Measurements from ENCODE around the gene KLHDC1.
"Not testable (repeated sequence)": the region's sequence is repeated elsewhere in the genome, so short reads cannot be mapped to it uniquely, and the experiment has no call there.

Gene KLHDC1

GRCh38 chr14:49693735-49694124 lies 810 bp downstream of the KLHDC1 start:
- ATAC-seq; DNase-seq (ENCODE audit: low spot score in 2 of 2); H3K36me3 Mint-ChIP-seq; H3K9me3 Mint-ChIP-seq: not testable (repeated sequence)
- H3K4me1 Mint-ChIP-seq, result peaks cover 26% of the 10 kb centered on the region
- peak overlapping the region; percentile 62 for H3K4me3 Mint-ChIP-seq
- peak overlapping the region; percentile 29 for H3K27ac Mint-ChIP-seq

GRCh38 chr14:49702725-49703124 lies 9.8 kb downstream of the KLHDC1 start:
- Mint-ChIP-seq H3K4me1 (peaks cover 6% of the 10 kb centered on the region), H3K36me3 (peaks cover 5% of the 10 kb centered on the region), H3K27ac (no peak overlapping the region), H3K9me3 (no peaks in the 10 kb centered on the region), H3K4me3 (no peak overlapping the region)
- no peak for ATAC-seq
- no peak for DNase-seq (ENCODE audit: low spot score in 2 of 2)

DNA sequence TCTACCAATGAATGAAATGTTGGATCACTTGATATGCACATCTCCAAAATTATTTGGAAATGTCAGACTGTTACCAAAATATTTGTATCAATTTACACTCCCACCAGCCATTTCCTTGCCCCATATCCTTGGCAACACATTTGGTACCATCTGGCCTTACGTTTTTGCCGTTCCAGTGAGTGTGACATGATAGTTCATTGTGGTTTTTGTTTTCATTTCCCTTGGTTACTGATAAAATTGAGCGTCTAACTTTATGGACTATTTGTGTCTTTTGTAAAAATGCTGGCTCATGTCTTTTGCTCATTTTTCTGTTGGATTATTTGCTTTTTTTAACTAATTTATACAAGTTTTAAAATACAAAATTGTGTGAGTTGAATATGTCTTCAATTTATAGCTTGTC lies 11.0 kb downstream of the KLHDC1 start:
- Mint-ChIP-seq H3K4me3 (no peak overlapping the region), H3K9me3 (no peaks in the 10 kb centered on the region), H3K36me3 (peaks cover 5% of the 10 kb centered on the region), H3K27ac (no peak overlapping the region), H3K4me1 (peaks cover 6% of the 10 kb centered on the region)
- DNase-seq (ENCODE audit: low spot score in 2 of 2), result no peak
- no peak for ATAC-seq

- DNase-seq (ENCODE audit: low spot score in 2 of 2); H3K4me1 Mint-ChIP-seq; H3K27ac Mint-ChIP-seq; H3K9me3 Mint-ChIP-seq; H3K36me3 Mint-ChIP-seq; H3K4me3 Mint-ChIP-seq; ATAC-seq: not testable (repeated sequence)
These were observed 11.6 kb downstream of the KLHDC1 start for GRCh38 chr14:49704471-49704870.

DNA sequence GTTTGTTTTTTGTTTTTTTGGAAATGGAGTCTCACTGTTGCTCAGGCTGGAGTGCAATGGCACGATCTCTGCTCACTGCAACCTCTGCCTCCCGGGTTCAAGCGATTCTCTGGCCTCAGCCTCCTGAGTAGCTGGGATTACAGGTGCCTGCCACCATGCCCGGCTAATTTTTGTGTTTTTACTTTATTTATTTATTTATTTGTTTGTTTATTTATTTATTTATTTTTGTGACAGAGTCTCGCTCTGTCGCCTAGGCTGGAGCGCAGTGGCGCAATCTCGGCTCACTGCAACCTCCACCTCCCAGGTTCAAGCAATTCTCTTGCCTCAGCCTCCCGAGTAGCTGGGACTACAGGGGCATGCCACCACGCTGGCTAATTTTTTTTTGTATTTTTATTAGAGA lies 18.1 kb downstream of the KLHDC1 start:
- not testable (repeated sequence) for ATAC-seq; DNase-seq (ENCODE audit: low spot score in 2 of 2); H3K9me3 Mint-ChIP-seq; H3K4me3 Mint-ChIP-seq; H3K27ac Mint-ChIP-seq; H3K4me1 Mint-ChIP-seq
- peaks cover 29% of the 10 kb centered on the region for H3K36me3 Mint-ChIP-seq

DNA sequence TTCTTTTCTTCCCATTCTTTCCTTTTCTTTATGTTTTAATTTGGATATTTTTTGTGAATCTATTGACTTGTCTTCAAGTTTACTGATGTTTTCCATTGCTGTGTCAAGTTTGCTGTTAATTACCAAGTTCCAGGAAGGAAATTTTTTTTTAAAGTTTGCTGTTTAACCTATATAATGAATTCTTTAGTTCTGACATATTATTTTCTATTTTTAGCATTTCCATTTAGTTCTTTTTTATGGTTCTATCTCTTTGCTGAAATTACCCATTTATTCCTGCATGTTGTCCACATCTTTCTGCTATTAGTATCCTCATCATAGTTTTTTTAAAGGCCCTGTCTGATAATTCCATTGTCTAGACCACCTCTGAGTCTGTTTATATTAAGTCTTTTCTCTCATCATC lies 27.8 kb downstream of the KLHDC1 start:
- Mint-ChIP-seq H3K4me3 (no peak overlapping the region), H3K36me3 (peaks cover 24% of the 10 kb centered on the region), H3K9me3 (peaks cover 5% of the 10 kb centered on the region), H3K4me1 (no peaks in the 10 kb centered on the region), H3K27ac (no peak overlapping the region)
- DNase-seq (ENCODE audit: low spot score in 2 of 2) (no peak), ATAC-seq (no peak)

DNA sequence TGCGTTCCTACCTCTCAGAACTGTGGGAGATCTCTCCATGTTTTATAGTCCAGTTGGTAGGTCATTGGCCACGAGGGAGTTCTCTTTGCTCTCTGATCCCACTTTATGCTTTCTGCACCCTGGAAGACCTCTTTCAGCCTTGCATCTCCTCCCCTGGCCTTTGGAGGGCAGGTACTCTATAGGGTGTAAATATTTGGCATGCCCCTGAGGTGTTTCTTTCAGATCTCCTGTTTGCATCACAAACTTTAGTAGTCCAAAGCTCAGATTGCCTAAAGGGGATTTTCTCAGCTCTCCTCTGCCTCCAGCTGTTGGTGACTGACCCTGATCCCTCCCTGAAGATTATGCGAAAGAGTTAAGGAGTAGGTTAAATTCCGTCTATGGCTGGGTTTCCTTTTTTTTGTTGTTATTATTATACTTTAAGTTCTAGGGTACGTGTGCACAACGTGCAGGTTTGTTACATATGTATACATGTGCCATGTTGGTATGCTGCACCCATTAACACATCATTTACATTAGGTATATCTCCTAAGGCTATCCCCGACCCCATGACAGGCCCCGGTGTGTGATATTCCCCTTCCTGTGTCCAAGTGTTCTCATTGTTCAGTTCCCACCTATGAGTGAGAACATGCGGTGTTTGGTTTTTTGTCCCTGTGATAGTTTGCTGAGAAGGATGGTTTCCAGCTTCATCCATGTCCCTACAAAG lies 29.0 kb downstream of the KLHDC1 start:
- not testable (repeated sequence) for H3K4me1 Mint-ChIP-seq; H3K9me3 Mint-ChIP-seq; H3K27ac Mint-ChIP-seq; DNase-seq (ENCODE audit: low spot score in 2 of 2); H3K4me3 Mint-ChIP-seq; ATAC-seq
- peaks cover 24% of the 10 kb centered on the region for H3K36me3 Mint-ChIP-seq

- Mint-ChIP-seq H3K4me1 (no peaks in the 10 kb centered on the region), H3K4me3 (no peak overlapping the region), H3K9me3 (no peaks in the 10 kb centered on the region), H3K27ac (no peak overlapping the region), H3K36me3 (peaks cover 12% of the 10 kb centered on the region)
- ATAC-seq (no peak), DNase-seq (ENCODE audit: low spot score in 2 of 2) (no peak)
These were observed 34.3 kb downstream of the KLHDC1 start for GRCh38 chr14:49727171-49727570.

GRCh38 chr14:49732896-49733295 lies 40.0 kb downstream of the KLHDC1 start:
- no peak overlapping the region for H3K4me3 Mint-ChIP-seq
- ATAC-seq, result no peak
- H3K9me3 Mint-ChIP-seq, result no peaks in the 10 kb centered on the region
- no peaks in the 10 kb centered on the region for H3K4me1 Mint-ChIP-seq
- H3K36me3 Mint-ChIP-seq, result peaks cover 6% of the 10 kb centered on the region
- no peak overlapping the region for H3K27ac Mint-ChIP-seq
- DNase-seq (ENCODE audit: low spot score in 2 of 2), result no peak

DNA sequence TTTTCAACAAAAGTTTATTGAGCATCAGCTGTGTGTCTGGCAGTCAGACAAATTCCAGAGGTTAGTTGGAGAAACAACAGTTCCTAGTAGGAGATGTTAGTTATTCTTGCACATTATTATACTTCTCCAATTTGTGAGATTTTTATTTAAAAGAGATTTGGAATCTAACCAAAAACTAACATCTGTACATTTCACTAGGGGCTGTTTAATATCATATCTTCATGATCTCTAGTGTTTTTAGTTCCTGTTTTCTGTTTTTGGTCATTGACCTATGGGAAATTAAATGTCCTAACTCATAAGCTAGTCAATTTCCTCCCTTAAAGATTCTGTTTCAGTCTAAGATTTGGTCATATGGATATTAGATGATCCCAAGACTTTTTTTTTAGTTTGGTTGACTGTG lies 40.9 kb downstream of the KLHDC1 start:
- Mint-ChIP-seq H3K27ac (no peak overlapping the region), H3K4me3 (no peak overlapping the region), H3K36me3 (peaks cover 2% of the 10 kb centered on the region), H3K4me1 (no peaks in the 10 kb centered on the region), H3K9me3 (no peaks in the 10 kb centered on the region)
- no peak for DNase-seq (ENCODE audit: low spot score in 2 of 2)
- ATAC-seq, result no peak

DNA sequence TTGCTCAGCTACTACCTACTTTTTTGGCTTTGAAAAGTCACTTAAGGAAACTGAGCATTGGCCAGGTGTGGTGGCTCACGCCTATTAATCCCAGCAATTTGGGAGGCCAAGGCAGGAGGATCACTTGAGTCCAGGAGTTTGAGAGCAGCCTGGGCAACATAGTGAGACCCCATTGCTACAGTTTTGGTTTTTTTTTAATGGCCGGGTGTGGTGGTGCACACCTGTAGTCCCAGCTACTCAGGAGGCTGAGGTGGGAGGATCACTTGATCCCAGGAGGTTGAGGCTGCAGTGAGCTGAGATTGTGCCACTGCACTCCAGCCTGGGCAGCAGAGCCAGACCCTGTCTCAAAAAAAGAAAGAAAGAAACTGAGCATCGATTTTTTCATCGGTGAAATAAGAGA lies 42.7 kb downstream of the KLHDC1 start:
- H3K36me3 Mint-ChIP-seq; H3K4me3 Mint-ChIP-seq; H3K4me1 Mint-ChIP-seq; H3K9me3 Mint-ChIP-seq; DNase-seq (ENCODE audit: low spot score in 2 of 2); H3K27ac Mint-ChIP-seq; ATAC-seq: not testable (repeated sequence)

GRCh38 chr14:49745191-49745590 lies 52.3 kb downstream of the KLHDC1 start:
- Mint-ChIP-seq H3K27ac (no peak overlapping the region), H3K9me3 (no peaks in the 10 kb centered on the region), H3K4me3 (no peak overlapping the region), H3K4me1 (no peaks in the 10 kb centered on the region), H3K36me3 (peaks cover 11% of the 10 kb centered on the region)
- ATAC-seq, result no peak
- no peak for DNase-seq (ENCODE audit: low spot score in 2 of 2)

DNA sequence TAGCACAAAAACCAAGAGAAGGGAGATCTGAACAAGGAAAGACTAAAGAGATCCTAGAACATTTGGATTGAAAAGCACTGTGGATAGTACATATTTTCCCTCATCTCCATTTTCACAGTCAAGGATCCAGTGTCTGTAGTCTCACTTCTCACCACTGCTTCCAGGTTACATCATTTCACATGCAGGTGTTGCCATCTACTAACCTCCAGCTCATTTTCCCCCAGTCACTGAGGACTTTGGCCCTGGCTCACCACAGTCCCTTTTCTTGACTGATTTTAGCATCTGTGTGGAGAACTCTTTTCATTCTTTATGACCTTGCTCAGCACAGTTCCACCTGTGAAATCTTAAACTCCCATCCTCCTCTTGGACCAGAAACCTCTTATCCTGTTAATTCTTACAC lies 53.6 kb downstream of the KLHDC1 start:
- Mint-ChIP-seq H3K36me3 (peaks cover 11% of the 10 kb centered on the region), H3K27ac (peak overlapping the region; percentile 10)
- not testable (repeated sequence) for H3K9me3 Mint-ChIP-seq; H3K4me3 Mint-ChIP-seq; DNase-seq (ENCODE audit: low spot score in 2 of 2); H3K4me1 Mint-ChIP-seq; ATAC-seq

DNA sequence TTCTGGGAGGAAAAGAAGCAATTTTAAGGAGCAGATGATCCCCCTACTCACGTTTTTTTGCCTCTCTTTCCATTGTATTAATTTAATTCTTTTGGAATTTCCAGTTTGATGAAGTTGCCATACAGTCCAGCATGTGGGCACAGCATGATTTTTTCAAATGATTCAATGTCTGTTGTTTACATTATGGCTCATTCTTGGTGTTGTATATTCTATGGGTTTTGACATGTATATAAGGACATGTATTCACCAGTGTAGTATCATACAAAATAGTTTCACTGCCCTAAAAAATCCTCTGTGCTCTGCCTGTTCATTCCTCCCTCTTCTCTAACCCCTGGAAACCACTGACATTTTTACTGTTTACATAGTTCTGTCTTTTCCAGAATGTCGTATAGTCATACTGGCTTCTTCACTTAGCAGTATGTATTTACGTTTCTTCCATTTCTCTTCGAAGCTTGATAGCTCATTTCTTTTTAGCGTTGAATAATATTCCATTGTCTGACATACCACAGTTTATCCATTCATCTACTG lies 61.7 kb downstream of the KLHDC1 start:
- ATAC-seq (no peak), DNase-seq (ENCODE audit: low spot score in 2 of 2) (no peak)
- Mint-ChIP-seq H3K27ac (no peak overlapping the region), H3K36me3 (no peaks in the 10 kb centered on the region), H3K4me1 (no peaks in the 10 kb centered on the region), H3K4me3 (no peak overlapping the region), H3K9me3 (no peaks in the 10 kb centered on the region)

DNA sequence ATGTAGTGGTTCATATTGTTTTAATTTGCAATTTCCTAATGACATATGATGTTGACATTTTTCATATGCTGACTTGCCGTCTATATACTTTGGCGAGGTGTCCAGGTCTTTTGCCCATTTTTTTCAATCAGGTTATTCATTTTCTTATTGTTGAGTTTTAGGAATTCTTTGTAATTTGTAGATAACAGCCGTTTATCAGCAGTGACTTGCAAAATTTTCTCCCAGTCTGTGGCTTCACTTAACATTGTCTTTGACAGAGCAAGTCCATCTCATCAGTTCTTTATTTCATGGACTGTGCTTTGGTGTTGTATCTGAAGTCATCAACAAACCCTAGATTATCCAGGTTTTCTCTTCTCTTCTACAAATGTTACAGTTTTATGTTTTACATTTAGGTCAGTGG lies 62.5 kb downstream of the KLHDC1 start:
- ATAC-seq, result no peak
- Mint-ChIP-seq H3K4me3 (no peak overlapping the region), H3K36me3 (no peaks in the 10 kb centered on the region), H3K27ac (no peak overlapping the region), H3K9me3 (no peaks in the 10 kb centered on the region), H3K4me1 (no peaks in the 10 kb centered on the region)
- no peak for DNase-seq (ENCODE audit: low spot score in 2 of 2)

- no peaks in the 10 kb centered on the region for H3K36me3 Mint-ChIP-seq
- DNase-seq (ENCODE audit: low spot score in 2 of 2) (no peak), ATAC-seq (no peak)
- H3K4me3 Mint-ChIP-seq, result no peak overlapping the region
- H3K9me3 Mint-ChIP-seq, result no peaks in the 10 kb centered on the region
- H3K4me1 Mint-ChIP-seq, result peaks cover 4% of the 10 kb centered on the region
- no peak overlapping the region for H3K27ac Mint-ChIP-seq
These were observed 69.1 kb downstream of the KLHDC1 start for GRCh38 chr14:49761839-49762551.

All from stimulated activated effector memory CD8-positive, alpha-beta T cell treated with anti-CD3 and anti-CD28 coated beads, Interleukin-12 subunit alpha, Interleukin-12 subunit beta, amount 100 ng/mL, for 72 hours (primary cell).